DOHH2 (cell line): ENCODE data around the gene TARS3.

Experiments used
- EZH2phosphoT487 ChIP-seq: fragments of 200-600 bp; sonication (generic); IDR thresholded peaks from 2 replicates; pipeline ENCODE4 v1.6.1; 2017; ENCODE audit warnings: borderline replicate concordance, mild to moderate bottlenecking, antibody characterized with exemption, low read length, moderate library complexity, mixed read lengths
- TF ChIP-seq, protein P1 (sequence below): fragments of 200-600 bp; sonication (generic); IDR thresholded peaks from one replicate; pipeline ENCODE4 v1.5.1; 2014; ENCODE audit warnings: antibody characterized with exemption, mild to moderate bottlenecking, low read depth, low read length; ENCODE audit not compliant: poor library complexity, severe bottlenecking

DNA sequence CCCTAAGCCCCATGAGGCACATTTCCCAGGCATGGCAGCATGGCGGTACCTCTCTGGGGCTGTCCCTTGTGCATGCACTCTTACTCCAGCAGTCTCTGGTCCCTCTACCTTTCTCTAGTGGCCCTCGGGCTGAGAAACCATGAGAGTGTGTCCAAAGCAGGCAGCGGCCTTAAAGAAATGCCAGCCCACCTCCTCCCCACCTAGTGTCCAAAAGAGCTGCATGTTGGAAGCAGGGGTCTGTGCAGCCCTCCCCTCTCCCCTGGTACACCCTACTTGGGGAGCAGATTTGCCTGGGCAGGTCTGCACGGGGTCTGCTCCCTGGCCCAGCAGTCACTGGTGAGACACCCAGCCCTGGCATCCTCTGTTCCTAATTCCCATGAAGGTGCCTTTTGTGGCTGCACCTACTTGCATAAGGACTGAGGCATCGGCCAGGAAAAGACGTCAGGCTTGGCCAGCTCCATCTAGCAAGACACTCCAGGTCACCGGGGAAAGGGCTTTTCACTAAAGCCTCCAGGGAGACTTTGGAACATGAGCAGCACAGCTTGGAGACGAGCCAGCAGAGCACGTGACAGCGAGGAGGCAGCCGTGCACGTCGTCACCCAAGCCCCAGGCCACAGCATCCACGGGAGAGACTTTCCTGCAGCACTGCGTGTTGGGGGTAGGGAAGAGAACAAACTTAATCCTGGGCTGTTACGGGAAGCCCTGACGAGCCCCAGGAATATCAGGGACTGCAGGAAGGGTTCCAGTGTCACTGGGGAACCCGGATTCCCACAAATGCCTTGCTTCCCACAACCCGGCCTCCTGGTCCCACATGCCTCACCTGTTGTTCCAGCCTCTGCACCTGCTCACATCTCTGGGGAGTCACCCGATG is 110.9 kb downstream of the TARS3 start:
- TF ChIP-seq, protein P1, sequence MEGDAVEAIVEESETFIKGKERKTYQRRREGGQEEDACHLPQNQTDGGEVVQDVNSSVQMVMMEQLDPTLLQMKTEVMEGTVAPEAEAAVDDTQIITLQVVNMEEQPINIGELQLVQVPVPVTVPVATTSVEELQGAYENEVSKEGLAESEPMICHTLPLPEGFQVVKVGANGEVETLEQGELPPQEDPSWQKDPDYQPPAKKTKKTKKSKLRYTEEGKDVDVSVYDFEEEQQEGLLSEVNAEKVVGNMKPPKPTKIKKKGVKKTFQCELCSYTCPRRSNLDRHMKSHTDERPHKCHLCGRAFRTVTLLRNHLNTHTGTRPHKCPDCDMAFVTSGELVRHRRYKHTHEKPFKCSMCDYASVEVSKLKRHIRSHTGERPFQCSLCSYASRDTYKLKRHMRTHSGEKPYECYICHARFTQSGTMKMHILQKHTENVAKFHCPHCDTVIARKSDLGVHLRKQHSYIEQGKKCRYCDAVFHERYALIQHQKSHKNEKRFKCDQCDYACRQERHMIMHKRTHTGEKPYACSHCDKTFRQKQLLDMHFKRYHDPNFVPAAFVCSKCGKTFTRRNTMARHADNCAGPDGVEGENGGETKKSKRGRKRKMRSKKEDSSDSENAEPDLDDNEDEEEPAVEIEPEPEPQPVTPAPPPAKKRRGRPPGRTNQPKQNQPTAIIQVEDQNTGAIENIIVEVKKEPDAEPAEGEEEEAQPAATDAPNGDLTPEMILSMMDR = no peak
- no peak for TF ChIP-seq EZH2phosphoT487
